HCT116 (cell line): Measurements from ENCODE around the gene ALKBH4.

Experiments
- ATF3 ChIP-seq: IDR thresholded peaks from 2 replicates; pipeline ENCODE4 v1.6.1; 2012
- EGR1 ChIP-seq: IDR thresholded peaks from 2 replicates; pipeline ENCODE4 v1.6.1; 2012; ENCODE audit warnings: low read depth
- ELF1 ChIP-seq: IDR thresholded peaks from 2 replicates; pipeline ENCODE4 v1.6.1; 2012; ENCODE audit warnings: low read depth, borderline replicate concordance
- EZH2 ChIP-seq: fragments of 200-600 bp; sonication (generic); IDR thresholded peaks from 2 replicates; pipeline ENCODE4 v1.6.1; 2017; ENCODE audit warnings: antibody characterized with exemption, mixed run types
- EZH2phosphoT487 ChIP-seq: fragments of 200-600 bp; IDR thresholded peaks from 2 replicates; pipeline ENCODE4 v1.6.1; 2018; ENCODE audit warnings: antibody characterized with exemption, borderline replicate concordance
- MAX ChIP-seq: IDR thresholded peaks from 2 replicates; pipeline ENCODE4 v1.6.1; 2012
- POLR2A ChIP-seq: IDR thresholded peaks from 2 replicates; pipeline ENCODE4 v1.7.0; 2011; ENCODE audit warnings: borderline replicate concordance; ENCODE audit not compliant: insufficient read depth, insufficient read length; ENCODE audit errors: extremely low read depth
- POLR2AphosphoS5 ChIP-seq: IDR thresholded peaks from 2 replicates; pipeline ENCODE4 v1.6.1; 2011; ENCODE audit warnings: mild to moderate bottlenecking, low read depth, low read length, moderate library complexity
- REST ChIP-seq: IDR thresholded peaks from 2 replicates; pipeline ENCODE4 v1.6.1; 2012; ENCODE audit warnings: low read depth
- SIN3A ChIP-seq: IDR thresholded peaks from 2 replicates; pipeline ENCODE4 v1.6.1; 2012; ENCODE audit warnings: low read depth
- TCF7L2 ChIP-seq: IDR thresholded peaks from 2 replicates; pipeline ENCODE4 v1.7.0; 2011; ENCODE audit warnings: borderline replicate concordance, inconsistent platforms; ENCODE audit not compliant: insufficient read depth, insufficient read length; ENCODE audit errors: extremely low read depth
- ZBTB33 ChIP-seq: IDR thresholded peaks from 2 replicates; pipeline ENCODE4 v1.6.1; 2011; ENCODE audit warnings: mild to moderate bottlenecking, low read length, moderate library complexity; ENCODE audit not compliant: insufficient replicate concordance; ENCODE audit errors: extremely low read depth
- ZFX ChIP-seq: fragments of 450-650 bp; IDR thresholded peaks from 2 replicates; pipeline ENCODE4 v1.6.1; 2017
- TF ChIP-seq, protein P1 (sequence below), 3 experiments: fragments of 200-600 bp in 1 of 3; sonication (generic) in 1 of 3; IDR thresholded peaks in 2 of 3; conservative IDR thresholded peaks in 1 of 3; 2 replicates each; pipeline ENCODE4 v1.5.1; 2012 to 2017; ENCODE audit warnings: low read depth in 2 of 3, low read length in 2 of 3, antibody characterized with exemption in 1 of 3, borderline replicate concordance in 1 of 3, control low read depth in 1 of 3, mild to moderate bottlenecking in 1 of 3, mixed read lengths in 1 of 3, mixed run types in 1 of 3, moderate library complexity in 1 of 3; ENCODE audit not compliant: insufficient read depth in 1 of 3

- TF ChIP-seq POLR2A (no peak), EZH2 (no peak), TCF7L2 (no peak), ATF3 (no peak), REST (no peak), MAX (no peak), ELF1 (no peak), ZBTB33 (no peak), ZFX (no peak), EGR1 (no peak), POLR2AphosphoS5 (no peak), EZH2phosphoT487 (no peak), SIN3A (no peak)
- TF ChIP-seq, protein P1, sequence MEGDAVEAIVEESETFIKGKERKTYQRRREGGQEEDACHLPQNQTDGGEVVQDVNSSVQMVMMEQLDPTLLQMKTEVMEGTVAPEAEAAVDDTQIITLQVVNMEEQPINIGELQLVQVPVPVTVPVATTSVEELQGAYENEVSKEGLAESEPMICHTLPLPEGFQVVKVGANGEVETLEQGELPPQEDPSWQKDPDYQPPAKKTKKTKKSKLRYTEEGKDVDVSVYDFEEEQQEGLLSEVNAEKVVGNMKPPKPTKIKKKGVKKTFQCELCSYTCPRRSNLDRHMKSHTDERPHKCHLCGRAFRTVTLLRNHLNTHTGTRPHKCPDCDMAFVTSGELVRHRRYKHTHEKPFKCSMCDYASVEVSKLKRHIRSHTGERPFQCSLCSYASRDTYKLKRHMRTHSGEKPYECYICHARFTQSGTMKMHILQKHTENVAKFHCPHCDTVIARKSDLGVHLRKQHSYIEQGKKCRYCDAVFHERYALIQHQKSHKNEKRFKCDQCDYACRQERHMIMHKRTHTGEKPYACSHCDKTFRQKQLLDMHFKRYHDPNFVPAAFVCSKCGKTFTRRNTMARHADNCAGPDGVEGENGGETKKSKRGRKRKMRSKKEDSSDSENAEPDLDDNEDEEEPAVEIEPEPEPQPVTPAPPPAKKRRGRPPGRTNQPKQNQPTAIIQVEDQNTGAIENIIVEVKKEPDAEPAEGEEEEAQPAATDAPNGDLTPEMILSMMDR (IDR thresholded peaks at IDR 0.05 in 2 of 3, conservative IDR thresholded peaks at IDR 0.05 in 1 of 3; ENCODE audit: borderline replicate concordance in 1 of 3, insufficient read depth in 1 of 3, low read depth in 2 of 3, low read length in 2 of 3), result no peak
These were observed 32.9 kb downstream of the ALKBH4 start for GRCh38 chr7:102431617-102432298.
